ENCODE measurements around the gene CLCA1. TPM values are rescaled to one million over a fixed set of nuclear protein-coding genes. Genes with fewer than 3 reads are reported as not detected.

Gene CLCA1
- total and polyA plus RNA-seq, 2 experiments from 2014 or later = 2.0 to 42.9 TPM

DNA sequence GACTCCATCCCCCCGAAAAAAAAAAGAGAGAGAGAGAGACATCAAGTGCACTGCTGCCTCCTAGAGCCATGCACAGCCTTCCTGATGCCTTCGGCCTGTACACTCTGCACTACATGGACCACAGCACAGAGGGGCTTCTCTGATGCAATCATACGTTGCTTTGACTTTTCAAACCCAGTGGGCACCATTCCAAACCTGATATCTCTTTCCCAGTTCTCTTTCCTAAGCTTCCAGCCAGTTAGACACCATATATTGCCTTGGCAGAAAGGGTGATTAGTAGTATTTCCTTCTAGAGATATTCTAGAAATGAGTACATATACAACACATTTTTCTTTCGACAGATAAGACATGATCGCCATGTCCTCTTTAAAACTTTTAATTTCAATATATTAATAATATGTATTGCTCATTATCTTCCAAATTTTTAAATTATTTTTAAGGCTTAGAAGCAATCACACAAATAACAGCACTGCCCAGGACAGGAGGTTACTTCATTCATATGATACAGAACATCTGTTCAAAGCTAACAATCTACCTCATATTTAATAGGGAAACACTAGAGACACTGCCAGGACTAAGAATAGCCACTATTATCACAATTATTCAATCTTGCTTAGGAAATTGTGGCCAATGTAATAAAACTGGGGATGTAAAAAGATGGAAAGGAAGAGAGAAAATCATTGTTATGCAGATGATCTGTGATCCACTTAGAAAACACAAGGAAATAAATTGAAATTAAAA lies 9.9 kb downstream of the CLCA1 start:
- Histone ChIP-seq H3K27me3 (no peaks in the 10 kb centered on the region), H3K27ac (no peak overlapping the region), H2AFZ (no peak overlapping the region), H3K79me2 (no peaks in the 10 kb centered on the region), H3K36me3 (replicated peaks; ENCODE audit: insufficient read depth, low read depth) (no peaks in the 10 kb centered on the region), H3K4me1 (ENCODE audit: insufficient read depth) (no peaks in the 10 kb centered on the region), H3K4me2 (no peak overlapping the region), H3K9me2 (replicated peaks; ENCODE audit: insufficient read depth) (no peaks in the 10 kb centered on the region), H3K4me3 (no peak overlapping the region), H3K9me3 (ENCODE audit: low read depth) (no peaks in the 10 kb centered on the region), H4K20me1 (ENCODE audit: insufficient read depth, poor library complexity, severe bottlenecking) (no peaks in the 10 kb centered on the region)
- TF ChIP-seq EZH2 (IDR thresholded peaks at IDR 0.05; ENCODE audit: borderline replicate concordance) (no peak), EZH2phosphoT487 (IDR thresholded peaks at IDR 0.05; ENCODE audit: low read depth, severe bottlenecking, unreplicated experiment) (no peak)
- TF ChIP-seq, protein P1, sequence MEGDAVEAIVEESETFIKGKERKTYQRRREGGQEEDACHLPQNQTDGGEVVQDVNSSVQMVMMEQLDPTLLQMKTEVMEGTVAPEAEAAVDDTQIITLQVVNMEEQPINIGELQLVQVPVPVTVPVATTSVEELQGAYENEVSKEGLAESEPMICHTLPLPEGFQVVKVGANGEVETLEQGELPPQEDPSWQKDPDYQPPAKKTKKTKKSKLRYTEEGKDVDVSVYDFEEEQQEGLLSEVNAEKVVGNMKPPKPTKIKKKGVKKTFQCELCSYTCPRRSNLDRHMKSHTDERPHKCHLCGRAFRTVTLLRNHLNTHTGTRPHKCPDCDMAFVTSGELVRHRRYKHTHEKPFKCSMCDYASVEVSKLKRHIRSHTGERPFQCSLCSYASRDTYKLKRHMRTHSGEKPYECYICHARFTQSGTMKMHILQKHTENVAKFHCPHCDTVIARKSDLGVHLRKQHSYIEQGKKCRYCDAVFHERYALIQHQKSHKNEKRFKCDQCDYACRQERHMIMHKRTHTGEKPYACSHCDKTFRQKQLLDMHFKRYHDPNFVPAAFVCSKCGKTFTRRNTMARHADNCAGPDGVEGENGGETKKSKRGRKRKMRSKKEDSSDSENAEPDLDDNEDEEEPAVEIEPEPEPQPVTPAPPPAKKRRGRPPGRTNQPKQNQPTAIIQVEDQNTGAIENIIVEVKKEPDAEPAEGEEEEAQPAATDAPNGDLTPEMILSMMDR (IDR thresholded peaks at IDR 0.05; ENCODE audit: poor library complexity) = no peak
- no peak for DNase-seq (ENCODE audit: low spot score)
- 79% methylated on average over 5 of the region's 5 CpGs for WGBS (ENCODE audit: low lambda C conversion rate, missing lambda C conversion rate)

- H3K27me3 ChIP-seq = no peaks in the 10 kb centered on the region
- H2AFZ ChIP-seq = no peak overlapping the region
- H3K27ac ChIP-seq = no peak overlapping the region
- TF ChIP-seq, protein P1 (IDR thresholded peaks at IDR 0.05; ENCODE audit: poor library complexity) = no peak
- TF ChIP-seq EZH2 (IDR thresholded peaks at IDR 0.05; ENCODE audit: borderline replicate concordance) = no peak
- TF ChIP-seq EZH2phosphoT487 (IDR thresholded peaks at IDR 0.05; ENCODE audit: low read depth, severe bottlenecking, unreplicated experiment) = no peak
- WGBS (ENCODE audit: low lambda C conversion rate, missing lambda C conversion rate) = 64% methylated on average over 4 of the region's 4 CpGs
- no peak overlapping the region for H3K4me2 ChIP-seq
- H3K79me2 ChIP-seq = no peaks in the 10 kb centered on the region
- H4K20me1 ChIP-seq (ENCODE audit: insufficient read depth, poor library complexity, severe bottlenecking) = no peaks in the 10 kb centered on the region
- DNase-seq (ENCODE audit: low spot score) = no peak
- H3K4me3 ChIP-seq = no peak overlapping the region
- no peaks in the 10 kb centered on the region for H3K9me2 ChIP-seq (replicated peaks; ENCODE audit: insufficient read depth)
- H3K36me3 ChIP-seq (replicated peaks; ENCODE audit: insufficient read depth, low read depth) = no peaks in the 10 kb centered on the region
- no peaks in the 10 kb centered on the region for H3K4me1 ChIP-seq (ENCODE audit: insufficient read depth)
- H3K9me3 ChIP-seq (ENCODE audit: low read depth) = no peaks in the 10 kb centered on the region
Observed at GRCh38 chr1:86481966-86482365, 13.2 kb downstream of the CLCA1 start.

DNA sequence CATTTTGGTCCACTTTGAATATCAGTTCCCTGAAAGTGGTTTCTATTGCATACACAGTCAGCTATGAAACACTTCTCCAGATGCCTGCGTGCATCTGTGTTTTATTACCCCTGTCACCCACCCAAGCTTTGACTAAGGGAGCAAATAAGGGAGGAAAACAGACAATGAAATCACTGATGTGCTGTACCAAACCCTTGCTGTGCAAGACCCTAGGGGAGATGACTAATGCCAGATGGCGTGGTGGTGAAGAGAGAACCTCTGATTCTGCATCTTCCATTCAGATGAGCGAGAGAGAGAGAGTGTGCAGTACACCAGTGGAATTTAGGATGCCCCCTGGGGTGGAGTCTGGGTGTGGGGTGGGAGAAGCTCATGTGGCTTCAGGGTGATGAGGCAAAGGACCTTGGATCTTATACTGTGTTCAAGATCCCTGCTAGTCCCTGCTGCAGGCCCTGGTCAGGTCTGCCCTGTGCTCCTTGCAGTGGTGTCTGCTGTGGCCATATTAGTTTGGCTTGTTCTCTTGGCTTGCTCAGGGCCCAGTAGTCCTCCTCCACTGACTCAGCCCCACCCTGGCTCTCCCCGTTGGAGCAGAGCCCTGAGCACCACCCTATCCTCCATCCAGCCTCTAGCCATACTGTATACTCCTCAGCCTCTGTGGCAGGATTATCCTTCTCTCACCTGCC lies 18.5 kb downstream of the CLCA1 start:
- H2AFZ ChIP-seq = no peak overlapping the region
- no peaks in the 10 kb centered on the region for H3K27me3 ChIP-seq
- no peaks in the 10 kb centered on the region for H4K20me1 ChIP-seq (ENCODE audit: insufficient read depth, poor library complexity, severe bottlenecking)
- no peaks in the 10 kb centered on the region for H3K9me3 ChIP-seq (ENCODE audit: low read depth)
- H3K4me1 ChIP-seq (ENCODE audit: insufficient read depth) = no peaks in the 10 kb centered on the region
- no peaks in the 10 kb centered on the region for H3K36me3 ChIP-seq (replicated peaks; ENCODE audit: insufficient read depth, low read depth)
- H3K4me2 ChIP-seq = no peak overlapping the region
- H3K79me2 ChIP-seq = no peaks in the 10 kb centered on the region
- no peak overlapping the region for H3K4me3 ChIP-seq
- H3K9me2 ChIP-seq (replicated peaks; ENCODE audit: insufficient read depth) = no peaks in the 10 kb centered on the region
- no peak overlapping the region for H3K27ac ChIP-seq
- DNase-seq (ENCODE audit: low spot score) = no peak
- WGBS (ENCODE audit: low lambda C conversion rate, missing lambda C conversion rate) = 70% methylated on average over 4 of the region's 4 CpGs
- TF ChIP-seq EZH2 (IDR thresholded peaks at IDR 0.05; ENCODE audit: borderline replicate concordance) (no peak), EZH2phosphoT487 (IDR thresholded peaks at IDR 0.05; ENCODE audit: low read depth, severe bottlenecking, unreplicated experiment) (no peak)
- TF ChIP-seq, protein P1 (IDR thresholded peaks at IDR 0.05; ENCODE audit: poor library complexity) = no peak
